ENCODE results near the gene APBA1. TPM values are rescaled to one million over a fixed set of nuclear protein-coding genes. Genes with fewer than 3 reads are reported as not detected.

The APBA1 gene
- total and polyA plus RNA-seq, 5 donors from 2014 or later: 0.20 TPM; not detected in 4

- Mint-ChIP-seq H3K4me1 (no peaks in the 10 kb centered on the region), H3K27me3 (peaks cover 13% of the 10 kb centered on the region), H3K4me3 (no peak overlapping the region), H3K9me3 (no peaks in the 10 kb centered on the region), H3K36me3 (no peaks in the 10 kb centered on the region), H3K27ac (no peak overlapping the region)
- no peaks in the 10 kb centered on the region for H3K9me3 ChIP-seq (ENCODE audit: control insufficient read depth in 2 of 2, low read length in 2 of 2)
- no peaks in the 10 kb centered on the region for H3K36me3 ChIP-seq (ENCODE audit: control insufficient read depth, insufficient read depth, low read length)
- H3K27me3 ChIP-seq (ENCODE audit: control insufficient read depth, insufficient read depth, low read length): no peaks in the 10 kb centered on the region
- no peak overlapping the region for H3K27ac ChIP-seq (ENCODE audit: insufficient read depth, low read length, poor library complexity, severe bottlenecking)
- no peak for DNase-seq
- no peak for ATAC-seq (ENCODE audit: low read depth in 2 of 2)
- no peaks in the 10 kb centered on the region for H3K4me1 ChIP-seq (ENCODE audit: control insufficient read depth, insufficient read depth, low read length, poor library complexity, severe bottlenecking)
- H3K4me3 ChIP-seq (ENCODE audit: low read depth, low read length): no peak overlapping the region
Measured at GRCh38 chr9:69453746-69454145, 218.4 kb downstream of the APBA1 start.

DNA sequence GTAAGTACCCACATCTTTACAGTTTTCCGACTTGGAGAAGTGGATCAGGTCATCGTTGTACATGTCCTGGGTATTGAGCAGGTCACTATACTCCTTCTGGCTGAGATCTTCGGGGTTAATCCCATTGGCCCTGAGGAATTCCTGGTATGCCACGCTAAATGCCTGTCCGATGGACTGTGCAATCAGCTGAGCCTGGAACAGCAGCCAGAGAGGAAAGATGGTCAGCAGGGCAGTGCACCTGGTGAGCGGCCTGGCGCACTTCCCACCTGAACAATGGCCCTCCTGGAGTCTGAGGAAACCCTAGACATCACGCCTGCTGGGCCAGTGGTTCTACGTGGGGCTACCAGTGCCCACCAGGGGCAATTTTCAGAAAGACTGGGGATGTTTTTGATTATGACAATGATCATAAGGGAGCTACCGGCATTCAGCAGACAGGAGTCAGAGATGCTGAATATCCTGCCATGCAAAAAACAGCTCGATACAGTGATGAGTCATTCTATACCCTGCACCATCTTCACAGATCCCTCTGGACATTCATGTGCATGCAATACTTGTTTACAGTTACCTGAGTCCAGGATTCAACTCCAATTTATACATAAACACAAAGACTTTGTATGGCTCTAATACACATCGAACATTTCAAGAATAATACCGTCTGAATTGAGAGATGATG lies 219.9 kb downstream of the APBA1 start:
- H3K27ac Mint-ChIP-seq: no peak overlapping the region
- DNase-seq (no peak), ATAC-seq (ENCODE audit: low read depth in 2 of 2) (no peak)
- Histone ChIP-seq H3K27ac (ENCODE audit: insufficient read depth, low read length, poor library complexity, severe bottlenecking) (no peak overlapping the region), H3K4me1 (ENCODE audit: control insufficient read depth, insufficient read depth, low read length, poor library complexity, severe bottlenecking) (no peaks in the 10 kb centered on the region), H3K36me3 (ENCODE audit: control insufficient read depth, insufficient read depth, low read length) (no peaks in the 10 kb centered on the region), H3K27me3 (ENCODE audit: control insufficient read depth, insufficient read depth, low read length) (no peaks in the 10 kb centered on the region), H3K4me3 (ENCODE audit: low read depth, low read length) (no peak overlapping the region), H3K9me3 (ENCODE audit: control insufficient read depth in 2 of 2, low read length in 2 of 2) (no peaks in the 10 kb centered on the region)
- no peaks in the 10 kb centered on the region for H3K36me3 Mint-ChIP-seq
- no peaks in the 10 kb centered on the region for H3K4me1 Mint-ChIP-seq
- no peak overlapping the region for H3K4me3 Mint-ChIP-seq
- H3K9me3 Mint-ChIP-seq: no peaks in the 10 kb centered on the region
- H3K27me3 Mint-ChIP-seq: peaks cover 9% of the 10 kb centered on the region

- DNase-seq (no peak), ATAC-seq (ENCODE audit: low read depth in 2 of 2) (no peak)
- Mint-ChIP-seq H3K27me3 (peaks cover 11% of the 10 kb centered on the region), H3K27ac (no peak overlapping the region), H3K9me3 (no peaks in the 10 kb centered on the region), H3K4me1 (no peaks in the 10 kb centered on the region), H3K4me3 (no peak overlapping the region), H3K36me3 (no peaks in the 10 kb centered on the region)
- no peak overlapping the region for H3K27ac ChIP-seq (ENCODE audit: insufficient read depth, low read length, poor library complexity, severe bottlenecking)
- H3K4me3 ChIP-seq (ENCODE audit: low read depth, low read length): no peak overlapping the region
- no peaks in the 10 kb centered on the region for H3K36me3 ChIP-seq (ENCODE audit: control insufficient read depth, insufficient read depth, low read length)
- no peaks in the 10 kb centered on the region for H3K9me3 ChIP-seq (ENCODE audit: control insufficient read depth in 2 of 2, low read length in 2 of 2)
- H3K27me3 ChIP-seq (ENCODE audit: control insufficient read depth, insufficient read depth, low read length): no peaks in the 10 kb centered on the region
- H3K4me1 ChIP-seq (ENCODE audit: control insufficient read depth, insufficient read depth, low read length, poor library complexity, severe bottlenecking): no peaks in the 10 kb centered on the region
Measured at GRCh38 chr9:69446496-69446895, 225.7 kb downstream of the APBA1 start.

- Mint-ChIP-seq H3K9me3 (no peaks in the 10 kb centered on the region), H3K27me3 (peaks cover 7% of the 10 kb centered on the region), H3K36me3 (no peaks in the 10 kb centered on the region), H3K4me3 (no peak overlapping the region), H3K27ac (no peak overlapping the region), H3K4me1 (no peaks in the 10 kb centered on the region)
- DNase-seq (no peak), ATAC-seq (ENCODE audit: low read depth in 2 of 2) (no peak)
- Histone ChIP-seq H3K36me3 (ENCODE audit: control insufficient read depth, insufficient read depth, low read length) (no peaks in the 10 kb centered on the region), H3K27me3 (ENCODE audit: control insufficient read depth, insufficient read depth, low read length) (no peaks in the 10 kb centered on the region), H3K27ac (ENCODE audit: insufficient read depth, low read length, poor library complexity, severe bottlenecking) (no peak overlapping the region), H3K4me3 (ENCODE audit: low read depth, low read length) (no peak overlapping the region), H3K4me1 (ENCODE audit: control insufficient read depth, insufficient read depth, low read length, poor library complexity, severe bottlenecking) (no peaks in the 10 kb centered on the region), H3K9me3 (ENCODE audit: control insufficient read depth in 2 of 2, low read length in 2 of 2) (no peaks in the 10 kb centered on the region)
Measured at GRCh38 chr9:69445251-69445650, 226.9 kb downstream of the APBA1 start.

- no peaks in the 10 kb centered on the region for H3K27me3 ChIP-seq (ENCODE audit: control insufficient read depth, insufficient read depth, low read length)
- no peaks in the 10 kb centered on the region for H3K9me3 ChIP-seq (ENCODE audit: control insufficient read depth in 2 of 2, low read length in 2 of 2)
- DNase-seq: no peak
- Mint-ChIP-seq H3K27ac (no peak overlapping the region), H3K36me3 (no peaks in the 10 kb centered on the region), H3K4me1 (no peaks in the 10 kb centered on the region), H3K27me3 (peaks cover 7% of the 10 kb centered on the region), H3K4me3 (no peak overlapping the region), H3K9me3 (no peaks in the 10 kb centered on the region)
- H3K4me3 ChIP-seq (ENCODE audit: low read depth, low read length): no peak overlapping the region
- H3K36me3 ChIP-seq (ENCODE audit: control insufficient read depth, insufficient read depth, low read length): no peaks in the 10 kb centered on the region
- ATAC-seq (ENCODE audit: low read depth in 2 of 2): no peak
- no peak overlapping the region for H3K27ac ChIP-seq (ENCODE audit: insufficient read depth, low read length, poor library complexity, severe bottlenecking)
- H3K4me1 ChIP-seq (ENCODE audit: control insufficient read depth, insufficient read depth, low read length, poor library complexity, severe bottlenecking): no peaks in the 10 kb centered on the region
Measured at GRCh38 chr9:69444791-69445190, 227.4 kb downstream of the APBA1 start.

GRCh38 chr9:69444021-69444420 lies 228.2 kb downstream of the APBA1 start:
- no peaks in the 10 kb centered on the region for H3K36me3 Mint-ChIP-seq
- H3K27me3 Mint-ChIP-seq: peaks cover 7% of the 10 kb centered on the region
- H3K27ac Mint-ChIP-seq: no peak overlapping the region

DNA sequence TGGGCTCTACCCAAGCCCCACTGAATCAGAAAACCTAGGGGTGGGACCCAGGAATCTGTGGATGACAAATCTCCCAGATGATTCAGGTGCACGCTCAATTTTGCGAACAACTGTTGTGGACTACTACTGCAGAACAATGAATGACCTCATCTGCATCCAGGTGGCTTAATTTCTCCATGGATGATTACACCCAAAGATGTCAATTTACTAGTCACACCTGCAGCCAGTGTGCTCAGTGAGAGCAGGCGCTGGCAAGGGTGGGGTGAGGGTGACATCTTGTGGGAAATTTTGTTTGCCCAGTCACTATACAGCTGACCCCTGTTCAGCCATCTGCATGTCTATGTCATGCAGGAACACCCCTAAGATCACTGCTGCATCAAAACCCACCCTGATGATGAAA lies 229.0 kb downstream of the APBA1 start:
- no peaks in the 10 kb centered on the region for H3K4me1 Mint-ChIP-seq
- no peaks in the 10 kb centered on the region for H3K27me3 ChIP-seq (ENCODE audit: control insufficient read depth, insufficient read depth, low read length)
- H3K9me3 ChIP-seq (ENCODE audit: control insufficient read depth in 2 of 2, low read length in 2 of 2): no peaks in the 10 kb centered on the region
- H3K4me1 ChIP-seq (ENCODE audit: control insufficient read depth, insufficient read depth, low read length, poor library complexity, severe bottlenecking): no peaks in the 10 kb centered on the region
- peaks cover 7% of the 10 kb centered on the region for H3K27me3 Mint-ChIP-seq
- no peak overlapping the region for H3K4me3 Mint-ChIP-seq
- no peak overlapping the region for H3K4me3 ChIP-seq (ENCODE audit: low read depth, low read length)
- H3K27ac ChIP-seq (ENCODE audit: insufficient read depth, low read length, poor library complexity, severe bottlenecking): no peak overlapping the region
- peaks cover 0 to 1% (median 0%) of the 10 kb centered on the region in 7 donors for H3K9me3 Mint-ChIP-seq
- ATAC-seq (ENCODE audit: low read depth in 2 of 2): no peak
- no peaks in the 10 kb centered on the region for H3K36me3 Mint-ChIP-seq
- no peaks in the 10 kb centered on the region for H3K36me3 ChIP-seq (ENCODE audit: control insufficient read depth, insufficient read depth, low read length)
- DNase-seq: no peak
- no peak overlapping the region for H3K27ac Mint-ChIP-seq

More at GRCh38 chr9:69444021-69444420, 228.2 kb downstream of the APBA1 start:
- no peaks in the 10 kb centered on the region for H3K27me3 ChIP-seq (ENCODE audit: control insufficient read depth, insufficient read depth, low read length)
- H3K36me3 ChIP-seq (ENCODE audit: control insufficient read depth, insufficient read depth, low read length): no peaks in the 10 kb centered on the region
- no peaks in the 10 kb centered on the region for H3K4me1 ChIP-seq (ENCODE audit: control insufficient read depth, insufficient read depth, low read length, poor library complexity, severe bottlenecking)
- DNase-seq (no peak), ATAC-seq (ENCODE audit: low read depth in 2 of 2) (no peak)
- Mint-ChIP-seq H3K4me1 (no peaks in the 10 kb centered on the region), H3K9me3 (peaks cover 0 to 1% (median 0%) of the 10 kb centered on the region in 7 donors), H3K4me3 (no peak overlapping the region)
- no peak overlapping the region for H3K4me3 ChIP-seq (ENCODE audit: low read depth, low read length)
- H3K27ac ChIP-seq (ENCODE audit: insufficient read depth, low read length, poor library complexity, severe bottlenecking): no peak overlapping the region
- no peaks in the 10 kb centered on the region for H3K9me3 ChIP-seq (ENCODE audit: control insufficient read depth in 2 of 2, low read length in 2 of 2)

- no peak overlapping the region for H3K4me3 ChIP-seq (ENCODE audit: low read depth, low read length)
- no peak for DNase-seq
- H3K27ac ChIP-seq (ENCODE audit: insufficient read depth, low read length, poor library complexity, severe bottlenecking): no peak overlapping the region
- H3K9me3 ChIP-seq (ENCODE audit: control insufficient read depth in 2 of 2, low read length in 2 of 2): no peaks in the 10 kb centered on the region
- no peaks in the 10 kb centered on the region for H3K4me1 Mint-ChIP-seq
- peaks cover 7% of the 10 kb centered on the region for H3K27me3 Mint-ChIP-seq
- H3K9me3 Mint-ChIP-seq: peaks cover 0 to 1% (median 0%) of the 10 kb centered on the region in 7 donors
- no peak overlapping the region for H3K4me3 Mint-ChIP-seq
- H3K4me1 ChIP-seq (ENCODE audit: control insufficient read depth, insufficient read depth, low read length, poor library complexity, severe bottlenecking): no peaks in the 10 kb centered on the region
- H3K27me3 ChIP-seq (ENCODE audit: control insufficient read depth, insufficient read depth, low read length): no peaks in the 10 kb centered on the region
- no peak overlapping the region for H3K27ac Mint-ChIP-seq
- no peaks in the 10 kb centered on the region for H3K36me3 Mint-ChIP-seq
- no peak for ATAC-seq (ENCODE audit: low read depth in 2 of 2)
- H3K36me3 ChIP-seq (ENCODE audit: control insufficient read depth, insufficient read depth, low read length): no peaks in the 10 kb centered on the region
Measured at GRCh38 chr9:69442486-69442885, 229.7 kb downstream of the APBA1 start.

Measured in CD4-positive, CD25-positive, alpha-beta regulatory T cell (primary cell).